ENCODE measurements around the gene SMIM13. TPM values are rescaled to one million over a fixed set of nuclear protein-coding genes. Genes with fewer than 3 reads are reported as not detected.

SMIM13 gene
- total RNA-seq, 1 donor from 2014 or later: 10.6 TPM

DNA sequence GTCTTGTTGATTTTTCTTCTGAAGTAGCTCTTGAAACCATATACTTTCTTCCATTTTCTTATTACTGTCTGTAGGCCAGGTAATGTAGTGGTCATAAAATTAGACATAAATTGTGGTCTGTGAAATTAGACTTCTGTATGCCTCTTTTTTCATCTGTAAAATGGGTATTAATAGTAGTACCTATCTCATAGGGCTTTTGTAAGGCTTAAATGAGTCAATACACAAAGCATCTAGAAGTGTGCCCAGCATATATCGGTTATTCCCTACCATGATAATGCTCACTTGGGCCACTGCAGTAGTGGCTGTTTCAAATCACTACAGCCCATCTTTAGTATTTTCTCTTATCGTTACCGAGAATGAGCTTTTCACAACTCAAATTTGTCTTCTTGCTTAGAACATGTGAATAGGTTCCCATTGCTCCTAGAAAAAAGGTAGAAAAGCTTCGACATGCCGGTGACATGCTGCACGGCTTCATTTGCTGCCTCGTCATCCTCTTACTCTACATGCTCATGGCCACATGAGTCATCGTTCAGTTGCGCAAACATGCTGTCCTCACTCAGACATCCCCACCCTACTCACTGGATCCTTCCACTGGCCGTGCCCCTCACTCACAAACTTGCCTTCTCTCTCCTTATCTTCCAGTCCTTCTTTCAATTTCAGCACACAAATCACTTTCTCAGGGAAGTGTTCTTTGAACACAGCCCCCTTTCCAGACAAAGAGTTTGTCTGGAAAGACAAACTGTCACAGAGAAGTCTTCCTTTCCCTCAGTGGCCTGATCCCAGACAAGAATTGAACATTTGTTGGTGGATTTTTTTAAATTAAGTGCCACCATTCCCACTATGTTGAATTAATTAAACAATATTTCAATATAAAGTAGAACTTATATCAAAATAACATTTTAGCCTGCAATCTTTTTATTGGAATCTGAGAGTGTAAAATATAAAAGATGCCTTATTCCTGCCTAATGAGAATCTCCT, 50.0 kb downstream of the SMIM13 start:
- DNase-seq: no peak
- Mint-ChIP-seq H3K27ac (ENCODE audit: unreplicated experiment) (no peak overlapping the region), H3K27me3 (ENCODE audit: unreplicated experiment) (no peaks in the 10 kb centered on the region), H3K9me3 (ENCODE audit: unreplicated experiment) (peaks cover 2% of the 10 kb centered on the region), H3K36me3 (ENCODE audit: unreplicated experiment) (no peaks in the 10 kb centered on the region), H3K4me3 (ENCODE audit: unreplicated experiment) (no peak overlapping the region), H3K4me1 (ENCODE audit: low read depth, unreplicated experiment) (no peaks in the 10 kb centered on the region)
- TF ChIP-seq, protein P1, sequence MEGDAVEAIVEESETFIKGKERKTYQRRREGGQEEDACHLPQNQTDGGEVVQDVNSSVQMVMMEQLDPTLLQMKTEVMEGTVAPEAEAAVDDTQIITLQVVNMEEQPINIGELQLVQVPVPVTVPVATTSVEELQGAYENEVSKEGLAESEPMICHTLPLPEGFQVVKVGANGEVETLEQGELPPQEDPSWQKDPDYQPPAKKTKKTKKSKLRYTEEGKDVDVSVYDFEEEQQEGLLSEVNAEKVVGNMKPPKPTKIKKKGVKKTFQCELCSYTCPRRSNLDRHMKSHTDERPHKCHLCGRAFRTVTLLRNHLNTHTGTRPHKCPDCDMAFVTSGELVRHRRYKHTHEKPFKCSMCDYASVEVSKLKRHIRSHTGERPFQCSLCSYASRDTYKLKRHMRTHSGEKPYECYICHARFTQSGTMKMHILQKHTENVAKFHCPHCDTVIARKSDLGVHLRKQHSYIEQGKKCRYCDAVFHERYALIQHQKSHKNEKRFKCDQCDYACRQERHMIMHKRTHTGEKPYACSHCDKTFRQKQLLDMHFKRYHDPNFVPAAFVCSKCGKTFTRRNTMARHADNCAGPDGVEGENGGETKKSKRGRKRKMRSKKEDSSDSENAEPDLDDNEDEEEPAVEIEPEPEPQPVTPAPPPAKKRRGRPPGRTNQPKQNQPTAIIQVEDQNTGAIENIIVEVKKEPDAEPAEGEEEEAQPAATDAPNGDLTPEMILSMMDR (IDR thresholded peaks at IDR 0.05; ENCODE audit: partially characterized antibody, unreplicated experiment): no peak

DNA sequence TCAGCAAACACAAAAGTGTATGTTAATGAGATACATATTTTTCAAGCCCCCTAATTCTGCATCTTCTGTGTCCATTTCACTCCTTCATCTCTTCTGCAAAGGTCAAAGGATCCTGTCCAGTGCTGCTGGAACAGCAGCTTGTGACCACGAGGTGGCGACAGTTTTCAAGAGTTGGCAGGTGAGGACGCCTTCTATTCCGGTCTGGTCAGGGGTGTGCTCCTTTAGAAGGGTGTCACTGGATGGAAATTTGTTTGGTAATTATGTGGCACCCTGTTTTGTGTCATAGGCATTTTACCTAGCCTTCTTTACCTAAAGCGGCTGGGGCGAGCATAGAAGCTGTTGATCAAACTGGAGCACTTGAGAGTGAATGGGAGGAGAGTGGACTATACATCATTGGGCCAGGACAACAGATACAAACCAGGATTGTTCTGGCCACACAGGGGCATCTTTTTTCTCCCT, 50.8 kb downstream of the SMIM13 start:
- Mint-ChIP-seq H3K9me3 (ENCODE audit: unreplicated experiment) (no peaks in the 10 kb centered on the region), H3K27me3 (ENCODE audit: unreplicated experiment) (no peaks in the 10 kb centered on the region), H3K27ac (ENCODE audit: unreplicated experiment) (no peak overlapping the region), H3K4me3 (ENCODE audit: unreplicated experiment) (no peak overlapping the region), H3K4me1 (ENCODE audit: low read depth, unreplicated experiment) (no peaks in the 10 kb centered on the region), H3K36me3 (ENCODE audit: unreplicated experiment) (no peaks in the 10 kb centered on the region)
- peak; percentile 81 for DNase-seq
- TF ChIP-seq, protein P1 (IDR thresholded peaks at IDR 0.05; ENCODE audit: partially characterized antibody, unreplicated experiment): peak; percentile 84

DNA sequence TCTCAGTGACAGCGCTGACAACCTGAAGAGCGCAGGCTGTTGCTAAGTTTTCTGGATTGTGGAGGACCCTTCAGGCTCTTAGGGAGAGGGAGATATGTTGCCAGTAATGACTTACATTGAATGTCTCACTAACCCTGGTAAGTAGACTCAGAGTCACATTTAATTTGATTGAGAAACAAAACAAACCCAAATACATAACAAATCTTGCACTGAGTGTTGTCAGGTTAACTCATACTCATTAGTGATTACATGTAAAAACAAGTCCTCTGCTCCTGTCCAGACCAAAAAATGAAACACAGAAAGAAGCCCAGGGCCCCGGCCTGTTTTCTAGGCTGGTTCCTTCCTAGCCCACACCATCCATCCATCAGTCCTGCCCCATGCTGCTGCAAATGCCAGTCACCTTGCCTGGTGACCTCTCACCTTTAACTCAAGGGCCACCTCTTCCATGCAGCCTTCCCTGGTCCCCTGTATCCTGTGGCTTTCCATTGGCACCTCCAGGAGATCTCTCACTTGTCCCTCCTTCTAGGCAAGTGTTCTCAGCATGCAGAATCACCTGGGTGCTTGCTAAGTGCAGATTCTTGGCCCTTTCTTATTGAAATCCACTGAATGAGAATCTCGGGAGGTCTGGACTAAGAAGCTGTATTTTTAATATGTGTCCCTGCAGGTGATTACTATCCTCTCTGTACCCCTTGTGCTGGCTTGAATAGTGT, 52.6 kb downstream of the SMIM13 start:
- Mint-ChIP-seq H3K9me3 (ENCODE audit: unreplicated experiment) (no peaks in the 10 kb centered on the region), H3K36me3 (ENCODE audit: unreplicated experiment) (no peaks in the 10 kb centered on the region), H3K4me1 (ENCODE audit: low read depth, unreplicated experiment) (no peaks in the 10 kb centered on the region), H3K27ac (ENCODE audit: unreplicated experiment) (no peak overlapping the region), H3K4me3 (ENCODE audit: unreplicated experiment) (no peak overlapping the region), H3K27me3 (ENCODE audit: unreplicated experiment) (no peaks in the 10 kb centered on the region)
- no peak for DNase-seq
- TF ChIP-seq, protein P1 (IDR thresholded peaks at IDR 0.05; ENCODE audit: partially characterized antibody, unreplicated experiment): no peak

- H3K36me3 Mint-ChIP-seq (ENCODE audit: unreplicated experiment): no peaks in the 10 kb centered on the region
- DNase-seq: no peak
- H3K9me3 Mint-ChIP-seq (ENCODE audit: unreplicated experiment): no peaks in the 10 kb centered on the region
- no peak overlapping the region for H3K27ac Mint-ChIP-seq (ENCODE audit: unreplicated experiment)
- H3K27me3 Mint-ChIP-seq (ENCODE audit: unreplicated experiment): no peaks in the 10 kb centered on the region
- TF ChIP-seq, protein P1 (IDR thresholded peaks at IDR 0.05; ENCODE audit: partially characterized antibody, unreplicated experiment): no peak
- H3K4me1 Mint-ChIP-seq (ENCODE audit: low read depth, unreplicated experiment): no peaks in the 10 kb centered on the region
- H3K4me3 Mint-ChIP-seq (ENCODE audit: unreplicated experiment): no peak overlapping the region
These were observed 55.9 kb downstream of the SMIM13 start for GRCh38 chr6:11149551-11149950.

Measured in glutamatergic neuron (in vitro differentiated cells).